ENCODE measurements around the gene STAP2. TPM values are rescaled to one million over a fixed set of nuclear protein-coding genes. Genes with fewer than 3 reads are reported as not detected.

STAP2 gene
- total and polyA plus RNA-seq, 2 donors (not counting 3 experiments of a cell fraction or from before 2014, with no cell fraction given) = 12.2 to 21.7 TPM

GRCh38 chr19:4354897-4355296, 16.3 kb upstream of the STAP2 start:
- Histone ChIP-seq H3K27me3 (ENCODE audit: control insufficient read depth in 2 of 2, insufficient read depth in 2 of 2, low read length in 2 of 2) (no peaks in the 10 kb centered on the region), H3K9ac (replicated peaks; ENCODE audit: extremely low read depth, insufficient read depth, low read length) (no peak overlapping the region), H3K4me2 (ENCODE audit: insufficient read depth, low read length) (no peak overlapping the region), H4K20me1 (replicated peaks; ENCODE audit: control insufficient read depth, extremely low read depth, insufficient read depth, low read length) (no peaks in the 10 kb centered on the region), H3K4me1 (ENCODE audit: control insufficient read depth, extremely low read depth, insufficient read depth, low read length) (no peaks in the 10 kb centered on the region), H3K79me2 (ENCODE audit: control insufficient read depth, insufficient read depth, low read length) (no peaks in the 10 kb centered on the region), H3K4me3 (replicated peaks in 1 of 3; ENCODE audit: insufficient read depth in 1 of 3, low read depth in 1 of 3, low read length in 3 of 3) (no peak overlapping the region), H3K36me3 (ENCODE audit: control insufficient read depth in 2 of 2, extremely low read depth in 1 of 2, insufficient read depth in 2 of 2, low read length in 2 of 2) (peaks cover 0 to 14% of the 10 kb centered on the region in 2 experiments), H3K9me3 (replicated peaks; ENCODE audit: control insufficient read depth, insufficient read depth, low read length) (no peaks in the 10 kb centered on the region), H3K9me1 (replicated peaks; ENCODE audit: control insufficient read depth, extremely low read depth, insufficient read depth, low read length) (no peaks in the 10 kb centered on the region), H3K27ac (ENCODE audit: insufficient read depth, low read depth, low read length) (no peak overlapping the region), H2AFZ (ENCODE audit: low read depth, low read length) (no peak overlapping the region)
- CTCF ChIA-PET = interaction anchor here (5.0 kb wide), 1 partner anchor 88 kb away, joined by 120 read pairs; no protein-coding TSS in a partner anchor
- no TSS peak for BruUV-seq (replicated peaks)
- POLR2A ChIA-PET = interaction anchor here (0.7 to 1.1 kb wide), 3 partner anchors 12 to 152 kb away, joined by 3 to 5 read pairs (median 4); partner anchors contain the start of gene MPND
- DNase-seq (ENCODE audit: low read depth, low spot score) (no peak), FAIRE-seq (no peak)
- intact Hi-C loops (cut with micrococcal nuclease) = no loop called here
- dilution Hi-C loops (cut with MboI; ENCODE audit: extremely low pct_ligation_motif_present, low sequenced_read_pairs) = no loop called here
- TF ChIP-seq POLR2AphosphoS5 (IDR thresholded peaks at IDR 0.05; ENCODE audit: insufficient read depth, low read depth, low read length) (no peak), EZH2 (IDR thresholded peaks at IDR 0.05; ENCODE audit: borderline replicate concordance, low read depth, low read length, severe bottlenecking) (no peak), POLR2A (IDR thresholded peaks at IDR 0.05; ENCODE audit: low read depth, low read length) (no peak), MYC (IDR thresholded peaks at IDR 0.05; ENCODE audit: low read depth, low read length) (no peak), GATA2 (IDR thresholded peaks at IDR 0.05; ENCODE audit: insufficient read depth, insufficient read length, low read depth, low read length) (no peak), FOS (IDR thresholded peaks at IDR 0.05; ENCODE audit: borderline replicate concordance, insufficient read depth, low read length) (no peak), CTCF (IDR thresholded peaks at IDR 0.05; ENCODE audit: extremely low read depth in 1 of 2, insufficient read depth in 1 of 2, low read depth in 1 of 2, low read length in 2 of 2) (no peak)
- TF ChIP-seq, protein P1, sequence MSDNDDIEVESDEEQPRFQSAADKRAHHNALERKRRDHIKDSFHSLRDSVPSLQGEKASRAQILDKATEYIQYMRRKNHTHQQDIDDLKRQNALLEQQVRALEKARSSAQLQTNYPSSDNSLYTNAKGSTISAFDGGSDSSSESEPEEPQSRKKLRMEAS (IDR thresholded peaks at IDR 0.05; ENCODE audit: insufficient read depth, insufficient read length) = no peak
